Hippocampal formation (tissue), 2 donors: ENCODE data around the gene MATK.
A peak's percentile ranks its signal among the peaks of the same experiment; 100 is the strongest.

Source experiments
- DNase-seq, 2 donors: peaks; one replicate each; lab custom pipeline; 2025; lab: John Stamatoyannopoulos, UW

The MATK gene

GRCh38 chr19:3785938-3786824 is at the start of gene MATK:
MATK (minus strand) TSS chr19:3786381; CDS start chr19:3785135, 1,246 bp downstream.
- DNase-seq, result no peak

GRCh38 chr19:3835055-3835435 is 48.9 kb upstream of the MATK start:
- no peak for DNase-seq

- no peak for DNase-seq
Measured at GRCh38 chr19:3834349-3835054, 48.3 kb upstream of the MATK start.

- DNase-seq, result no peak
Measured at GRCh38 chr19:3833578-3834348, 47.6 kb upstream of the MATK start.

GRCh38 chr19:3832001-3832400 is 45.8 kb upstream of the MATK start:
- DNase-seq, result no peak

- no peak for DNase-seq
Measured at GRCh38 chr19:3831601-3832000, 45.4 kb upstream of the MATK start.

- no peak for DNase-seq
Measured at GRCh38 chr19:3830621-3831589, 44.7 kb upstream of the MATK start.

- no peak for DNase-seq
Measured at GRCh38 chr19:3827306-3827705, 41.1 kb upstream of the MATK start.

GRCh38 chr19:3826163-3826562 is 40.0 kb upstream of the MATK start:
- DNase-seq, result no peak

GRCh38 chr19:3825286-3825956 is 39.2 kb upstream of the MATK start:
- no peak for DNase-seq

- no peak for DNase-seq
Measured at GRCh38 chr19:3823350-3823713, 37.2 kb upstream of the MATK start.

GRCh38 chr19:3822683-3823349 is 36.6 kb upstream of the MATK start:
- no peak for DNase-seq

- peak in 1 of 2 donors; percentile 28 for DNase-seq
Measured at GRCh38 chr19:3821857-3822364, 35.7 kb upstream of the MATK start.

GRCh38 chr19:3821156-3821555 is 35.0 kb upstream of the MATK start:
- no peak for DNase-seq

- DNase-seq, result no peak
Measured at GRCh38 chr19:3819989-3820388, 33.8 kb upstream of the MATK start.

- DNase-seq, result no peak
Measured at GRCh38 chr19:3818918-3819317, 32.7 kb upstream of the MATK start.

- peak in 1 of 2 donors; percentile 9 for DNase-seq
Measured at GRCh38 chr19:3818466-3818865, 32.3 kb upstream of the MATK start.

- no peak for DNase-seq
Measured at GRCh38 chr19:3817761-3818160, 31.6 kb upstream of the MATK start.

GRCh38 chr19:3816566-3817218 is 30.5 kb upstream of the MATK start:
- no peak for DNase-seq
